ENCODE data around the gene EXOC4.

DNA sequence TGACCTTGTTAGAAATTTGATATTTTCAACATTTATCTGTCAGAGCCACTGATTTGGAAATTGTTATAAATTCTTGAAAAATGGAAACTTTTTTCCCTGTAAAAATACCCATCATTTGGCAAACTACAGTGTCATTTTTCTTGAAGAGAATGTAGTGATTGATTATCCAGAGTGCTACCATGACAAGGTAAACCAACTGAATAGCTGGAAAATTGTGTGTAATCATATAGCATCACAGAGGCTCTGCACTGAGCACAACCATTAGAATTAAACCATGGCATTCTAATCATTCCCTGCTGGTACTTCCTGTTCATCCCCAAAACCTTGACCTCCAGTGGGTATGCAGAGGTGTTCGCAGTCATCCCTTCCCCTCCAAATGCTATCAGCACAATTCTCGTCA lies 633.9 kb downstream of the EXOC4 start:
- TF ChIP-seq EZH2phosphoT487 (IDR thresholded peaks at IDR 0.05; ENCODE audit: insufficient read depth, low read depth) (no peak), EZH2 (IDR thresholded peaks at IDR 0.05; ENCODE audit: insufficient read depth, poor library complexity, severe bottlenecking) (no peak)
